SU-DHL-6 (cell line): ENCODE data around the gene NDC1.
"Not testable (repeated sequence)": the region's sequence is repeated elsewhere in the genome, so short reads cannot be mapped to it uniquely, and the experiment has no call there.

ENCODE experiments used
- H2AFZ ChIP-seq: fragments of 200-600 bp; sonication (generic); 2 replicates; pipeline ENCODE4 v1.6.1; 2014; ENCODE audit warnings: low read depth, mild to moderate bottlenecking, moderate library complexity, mixed read lengths, antibody characterized with exemption, low read length; ENCODE audit not compliant: severe bottlenecking
- H3F3A ChIP-seq: fragments of 200-600 bp; shearing (Covaris generic); 2 replicates; pipeline ENCODE4 v1.6.0; 2016; ENCODE audit warnings: antibody characterized with exemption, mild to moderate bottlenecking; ENCODE audit not compliant: insufficient read depth
- H3K27ac ChIP-seq: fragments of 200-600 bp; sonication (generic); 2 replicates; pipeline ENCODE4 v1.5.1; 2016; ENCODE audit warnings: low read depth, mild to moderate bottlenecking, low read length, moderate library complexity, mixed read lengths
- H3K27me3 ChIP-seq: fragments of 200-600 bp; sonication (generic), shearing (Covaris generic); 2 replicates; pipeline ENCODE4 v1.6.0; 2014; ENCODE audit warnings: mild to moderate bottlenecking, low read length
- H3K36me3 ChIP-seq: fragments of 200-600 bp; sonication (generic); 2 replicates; pipeline ENCODE4 v1.6.1; 2014; ENCODE audit warnings: mild to moderate bottlenecking, low read length, mixed read lengths
- H3K4me2 ChIP-seq: fragments of 300-600, 200-600 bp; shearing (Covaris generic), sonication (generic); 2 replicates; pipeline ENCODE4 v1.6.0; 2014; ENCODE audit warnings: low read length, low read depth, mild to moderate bottlenecking; ENCODE audit not compliant: poor library complexity, severe bottlenecking
- H3K4me3 ChIP-seq: fragments of 200-600 bp; sonication (generic); 2 replicates; pipeline ENCODE4 v1.5.1; 2014; ENCODE audit warnings: antibody characterized with exemption, low read length, mild to moderate bottlenecking, mixed read lengths; ENCODE audit not compliant: insufficient read depth, poor library complexity, severe bottlenecking
- H3K79me2 ChIP-seq: fragments of 200-600 bp; sonication (generic); 2 replicates; pipeline ENCODE4 v1.6.1; 2014; ENCODE audit warnings: mild to moderate bottlenecking, low read length, moderate library complexity; ENCODE audit not compliant: insufficient read depth
- H3K9ac ChIP-seq: fragments of 200-600 bp; sonication (generic); 2 replicates; pipeline ENCODE4 v1.7.0; 2014; ENCODE audit warnings: mild to moderate bottlenecking, low read length
- H3K9me2 ChIP-seq: fragments of 200-600 bp; sonication (generic); replicated peaks from 2 replicates; pipeline ENCODE4 v1.6.1; 2014; ENCODE audit warnings: low read length; ENCODE audit not compliant: insufficient read depth
- H3K9me3 ChIP-seq: fragments of 200-600 bp; sonication (generic); 2 replicates; pipeline ENCODE4 v1.6.1; 2014; ENCODE audit warnings: low read length, mixed read lengths; ENCODE audit not compliant: insufficient read depth
- H4K20me1 ChIP-seq: fragments of 200-600 bp; sonication (generic); 2 replicates; pipeline ENCODE4 v1.6.1; 2014; ENCODE audit warnings: low read depth, mild to moderate bottlenecking, antibody characterized with exemption, low read length, moderate library complexity, mixed read lengths
- CTCF ChIP-seq: fragments of 200-600 bp; sonication (generic); IDR thresholded peaks from one replicate; pipeline ENCODE4 v1.5.1; 2017; ENCODE audit warnings: antibody characterized with exemption, mild to moderate bottlenecking, low read length, moderate library complexity; ENCODE audit not compliant: insufficient read depth, poor library complexity, severe bottlenecking
- EZH2phosphoT487 ChIP-seq: fragments of 200-600 bp; sonication (generic), shearing (Covaris generic); conservative IDR thresholded peaks from 2 replicates; pipeline ENCODE4 v1.6.1; 2018; ENCODE audit warnings: mild to moderate bottlenecking, antibody characterized with exemption, low read length, moderate library complexity, mixed read lengths

The NDC1 gene, protein sequence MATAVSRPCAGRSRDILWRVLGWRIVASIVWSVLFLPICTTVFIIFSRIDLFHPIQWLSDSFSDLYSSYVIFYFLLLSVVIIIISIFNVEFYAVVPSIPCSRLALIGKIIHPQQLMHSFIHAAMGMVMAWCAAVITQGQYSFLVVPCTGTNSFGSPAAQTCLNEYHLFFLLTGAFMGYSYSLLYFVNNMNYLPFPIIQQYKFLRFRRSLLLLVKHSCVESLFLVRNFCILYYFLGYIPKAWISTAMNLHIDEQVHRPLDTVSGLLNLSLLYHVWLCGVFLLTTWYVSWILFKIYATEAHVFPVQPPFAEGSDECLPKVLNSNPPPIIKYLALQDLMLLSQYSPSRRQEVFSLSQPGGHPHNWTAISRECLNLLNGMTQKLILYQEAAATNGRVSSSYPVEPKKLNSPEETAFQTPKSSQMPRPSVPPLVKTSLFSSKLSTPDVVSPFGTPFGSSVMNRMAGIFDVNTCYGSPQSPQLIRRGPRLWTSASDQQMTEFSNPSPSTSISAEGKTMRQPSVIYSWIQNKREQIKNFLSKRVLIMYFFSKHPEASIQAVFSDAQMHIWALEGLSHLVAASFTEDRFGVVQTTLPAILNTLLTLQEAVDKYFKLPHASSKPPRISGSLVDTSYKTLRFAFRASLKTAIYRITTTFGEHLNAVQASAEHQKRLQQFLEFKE

DNA sequence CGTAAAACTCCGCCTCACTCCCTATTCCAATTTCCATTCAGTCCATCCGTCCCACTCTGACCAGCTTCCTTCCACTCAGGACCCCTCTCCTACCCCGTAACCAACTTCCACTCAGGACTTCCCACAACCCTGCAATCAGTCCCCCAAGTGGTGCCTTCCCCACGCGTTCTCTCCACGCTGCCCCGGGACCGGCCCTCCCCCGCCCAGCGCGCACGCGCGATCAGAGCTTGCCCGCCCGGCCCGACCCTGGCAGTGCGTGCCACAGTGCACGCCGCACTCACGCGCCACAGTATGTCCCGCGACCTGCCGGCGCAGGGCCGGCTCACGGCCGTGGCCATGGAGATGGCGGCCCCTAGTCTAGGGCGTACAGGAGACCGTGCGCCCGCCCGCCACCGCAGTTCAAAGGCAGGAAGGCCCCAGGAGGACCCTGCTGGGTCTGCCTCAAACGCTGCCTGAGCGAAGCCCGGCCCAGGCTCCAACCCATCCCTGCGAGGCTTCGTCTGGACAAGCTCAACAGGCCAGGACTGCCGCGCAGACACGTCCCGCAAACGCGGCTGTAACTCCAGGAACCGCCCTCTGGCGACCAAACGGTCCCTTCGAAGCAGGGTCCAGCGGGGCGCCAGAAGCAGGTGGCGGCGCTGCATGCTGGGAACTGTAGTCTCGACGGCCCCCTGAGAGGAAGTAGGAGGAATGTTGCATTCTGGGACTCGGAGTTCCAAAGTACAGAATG, at the start of gene NDC1:
NDC1 (minus strand) TSS at position 373 of the 730 bp plus-strand sequence; CDS start at position 338, 35 bp downstream.
- Histone ChIP-seq H3F3A (peaks cover 17% of the 10 kb centered on the region), H3K36me3 (no peaks in the 10 kb centered on the region), H3K79me2 (peaks cover 51% of the 10 kb centered on the region)

GRCh38 chr1:53883600-53883999, 45.5 kb upstream of the NDC1 start:
- H3K27ac ChIP-seq, H3K27me3 ChIP-seq, H2AFZ ChIP-seq, H3K36me3 ChIP-seq, H3K79me2 ChIP-seq, H3K4me3 ChIP-seq, H3K9me3 ChIP-seq, H3K9ac ChIP-seq, H3K4me2 ChIP-seq, H4K20me1 ChIP-seq, H3F3A ChIP-seq, H3K9me2 ChIP-seq: not testable (repeated sequence)

More for the DNA sequence above, at the start of gene NDC1:
- peak within 1 kb of the TSS; percentile 67 for H3K4me3 ChIP-seq
- H3K9ac ChIP-seq: peak within 1 kb of the TSS; percentile 84
- peak within 1 kb of the TSS; percentile 88 for H3K27ac ChIP-seq
- H2AFZ ChIP-seq: peak within 1 kb of the TSS; percentile 98
- peak within 1 kb of the TSS; percentile 87 for H3K4me2 ChIP-seq
- no peaks in the 10 kb centered on the region for H3K9me3 ChIP-seq
- H3K27me3 ChIP-seq: no peaks in the 10 kb centered on the region
- no peaks in the 10 kb centered on the region for H4K20me1 ChIP-seq
- TF ChIP-seq EZH2phosphoT487: no peak
- TF ChIP-seq CTCF: no peak
- no peaks in the 10 kb centered on the region for H3K9me2 ChIP-seq

DNA sequence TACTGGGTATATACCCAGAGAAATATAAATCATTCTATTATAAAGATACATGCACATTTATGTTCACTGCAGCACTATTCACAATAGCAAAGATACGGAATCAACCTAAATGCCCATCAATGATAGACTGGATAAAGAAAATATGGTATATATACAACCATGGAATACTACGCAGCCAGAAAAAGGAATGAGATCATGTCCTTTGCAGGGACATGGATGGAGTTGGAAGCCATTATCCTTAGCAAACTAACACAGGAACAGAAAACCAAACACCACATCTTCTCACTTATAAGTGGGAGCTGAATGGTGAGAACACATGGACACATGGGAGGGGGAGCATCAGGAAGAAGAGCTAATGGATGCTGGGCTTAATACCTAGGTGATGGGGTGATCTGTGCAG, 43.8 kb upstream of the NDC1 start:
- H3K4me3 ChIP-seq, H3K9me2 ChIP-seq, H3K9me3 ChIP-seq, H3K36me3 ChIP-seq, H3K4me2 ChIP-seq, H3K9ac ChIP-seq, H3K79me2 ChIP-seq, H3K27ac ChIP-seq, H4K20me1 ChIP-seq, H2AFZ ChIP-seq, H3F3A ChIP-seq, H3K27me3 ChIP-seq: not testable (repeated sequence)

DNA sequence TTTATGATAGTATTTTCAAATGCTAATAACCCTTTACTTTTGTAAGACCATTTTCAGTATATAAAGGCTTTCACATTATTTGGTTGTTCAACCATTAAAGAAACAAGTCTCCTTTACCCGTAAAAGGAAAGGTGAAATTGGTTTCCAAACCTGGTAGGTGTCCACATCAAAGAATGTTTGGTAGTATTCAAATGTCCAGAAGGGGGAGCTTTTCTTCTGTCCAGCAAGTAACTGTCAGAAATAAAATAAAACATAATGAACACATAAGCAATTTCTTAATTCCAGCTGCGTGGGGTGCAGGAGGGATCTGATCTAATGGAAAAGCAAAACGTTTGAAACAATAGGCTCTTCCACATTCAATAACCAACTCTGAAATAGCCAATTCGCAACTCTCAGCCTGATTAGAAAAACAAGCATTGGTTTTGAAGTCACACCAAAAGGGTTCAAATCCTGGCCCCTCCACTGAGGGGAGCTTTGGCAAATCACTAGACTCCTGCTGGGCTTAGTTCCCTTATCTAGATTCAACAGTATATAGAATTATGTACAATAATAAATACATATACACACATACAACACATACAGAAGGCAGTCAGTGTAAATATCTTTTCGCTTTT, 40.5 kb upstream of the NDC1 start:
- Histone ChIP-seq H3K79me2 (no peaks in the 10 kb centered on the region), H3F3A (no peaks in the 10 kb centered on the region), H3K27me3 (no peaks in the 10 kb centered on the region), H3K9me3 (no peaks in the 10 kb centered on the region), H3K36me3 (no peaks in the 10 kb centered on the region), H4K20me1 (no peaks in the 10 kb centered on the region), H3K4me3 (no peak overlapping the region), H3K9me2 (no peaks in the 10 kb centered on the region), H3K4me2 (no peak overlapping the region), H2AFZ (no peak overlapping the region), H3K27ac (no peak overlapping the region), H3K9ac (no peak overlapping the region)
- TF ChIP-seq CTCF (peak; percentile 56), EZH2phosphoT487 (no peak)

GRCh38 chr1:53875150-53875549, 37.1 kb upstream of the NDC1 start:
- not testable (repeated sequence) for H3K9me2 ChIP-seq, H3K9me3 ChIP-seq, H3K9ac ChIP-seq, H3K79me2 ChIP-seq, H3K36me3 ChIP-seq, H3K4me3 ChIP-seq, H2AFZ ChIP-seq, H4K20me1 ChIP-seq, H3K27me3 ChIP-seq, H3K4me2 ChIP-seq, H3F3A ChIP-seq, H3K27ac ChIP-seq
